Endothelial cell of umbilical vein (primary cell): ENCODE data around the gene ARHGAP18. TPM values are rescaled to one million over a fixed set of nuclear protein-coding genes. Genes with fewer than 3 reads are reported as not detected.

Experiments
- BruUV-seq: library from RNA; stranded (reverse); fragments of 400-500 nt; replicated peaks from 2 replicates; lab custom pipeline; 2021; lab: Mats Ljungman, UMichigan
- CTCF ChIA-PET: fragments of 300-600, 350-600 bp; sonication (Branson Sonifier 250); formaldehyde crosslinking; loops from one replicate; lab custom pipeline; 2021; ENCODE audit warnings: antibody characterized with exemption, inconsistent platforms; lab: Charles Lee
- POLR2A ChIA-PET: fragments of 300-600, 350-600 bp; sonication (Branson Sonifier 250); formaldehyde crosslinking; loops from one replicate; lab custom pipeline; 2021; ENCODE audit warnings: antibody characterized with exemption, inconsistent platforms; lab: Charles Lee
- DNase-seq: peaks from one replicate; pipeline ENCODE4 v3.0.0-alpha.2; 2011; ENCODE audit warnings: low read depth, low spot score
- FAIRE-seq: peaks from 2 replicates; lab custom pipeline; 2011; peaks lifted over from hg19 to GRCh38; lab: Jason Lieb, UNC
- H2AFZ ChIP-seq: 2 replicates; pipeline ENCODE4 v1.6.0; 2012; ENCODE audit warnings: low read depth, low read length, control low read depth, inconsistent platforms
- H3K27ac ChIP-seq: 2 replicates; pipeline ENCODE4 v1.5.1; 2011; ENCODE audit warnings: low read depth, mild to moderate bottlenecking, control low read depth, low read length, moderate library complexity; ENCODE audit not compliant: insufficient read depth
- H3K27me3 ChIP-seq, 2 experiments: 2 replicates each; pipeline versions ENCODE4 v1.6.0 to v1.6.1; 2011; ENCODE audit warnings: low read length in 2 of 2, mixed read lengths in 1 of 2; ENCODE audit not compliant: control insufficient read depth in 2 of 2, insufficient read depth in 2 of 2
- H3K36me3 ChIP-seq, 2 experiments: 2 replicates in 1 of 2; 3 replicates in 1 of 2; pipeline ENCODE4 v1.5.1; 2011; ENCODE audit warnings: low read length in 2 of 2, mild to moderate bottlenecking in 1 of 2, moderate library complexity in 1 of 2; ENCODE audit not compliant: control insufficient read depth in 2 of 2, insufficient read depth in 2 of 2; ENCODE audit errors: extremely low read depth in 1 of 2
- H3K4me1 ChIP-seq: 3 replicates; pipeline ENCODE4 v1.5.1; 2011; ENCODE audit warnings: mild to moderate bottlenecking, low read length; ENCODE audit not compliant: control insufficient read depth, insufficient read depth; ENCODE audit errors: extremely low read depth
- H3K4me2 ChIP-seq: 2 replicates; pipeline ENCODE4 v1.6.1; 2011; ENCODE audit warnings: low read length, control low read depth, mixed read lengths; ENCODE audit not compliant: insufficient read depth
- H3K4me3 ChIP-seq, 3 experiments: fragments of 200-600 bp in 1 of 3; sonication (generic), shearing (Covaris generic) in 1 of 3; replicated peaks in 1 of 3; 2 replicates each; pipeline ENCODE4 v1.5.1; 2011 to 2016; ENCODE audit warnings: control low read depth in 3 of 3, low read length in 3 of 3, mild to moderate bottlenecking in 2 of 3, inconsistent platforms in 1 of 3, low read depth in 1 of 3, moderate library complexity in 1 of 3; ENCODE audit not compliant: insufficient read depth in 1 of 3
- H3K79me2 ChIP-seq: 2 replicates; pipeline ENCODE4 v1.6.0; 2012; ENCODE audit warnings: low read length, inconsistent platforms; ENCODE audit not compliant: control insufficient read depth, insufficient read depth
- H3K9ac ChIP-seq: replicated peaks from 2 replicates; pipeline ENCODE3; 2011; ENCODE audit warnings: low read length, control low read depth; ENCODE audit not compliant: insufficient read depth; ENCODE audit errors: extremely low read depth
- H3K9me1 ChIP-seq: replicated peaks from 3 replicates; pipeline ENCODE4 v1.6.0; 2011; ENCODE audit warnings: mild to moderate bottlenecking, low read length; ENCODE audit not compliant: control insufficient read depth, insufficient read depth; ENCODE audit errors: extremely low read depth
- H3K9me3 ChIP-seq: replicated peaks from 2 replicates; pipeline ENCODE4 v1.5.1; 2012; ENCODE audit warnings: low read length, inconsistent platforms; ENCODE audit not compliant: control insufficient read depth, insufficient read depth
- H4K20me1 ChIP-seq: replicated peaks from 2 replicates; pipeline ENCODE3; 2011; ENCODE audit warnings: mild to moderate bottlenecking, low read length; ENCODE audit not compliant: control insufficient read depth, insufficient read depth; ENCODE audit errors: extremely low read depth
- CTCF ChIP-seq, 2 donors: IDR thresholded peaks; 1 replicate in 1 of 2; 2 replicates in 1 of 2; pipeline ENCODE4 v1.5.1; 2011; ENCODE audit warnings: low read length in 2 of 2, mild to moderate bottlenecking in 2 of 2, moderate library complexity in 2 of 2, control low read depth in 1 of 2, inconsistent platforms in 1 of 2, low read depth in 1 of 2; ENCODE audit not compliant: insufficient read depth in 1 of 2; ENCODE audit errors: extremely low read depth in 1 of 2
- EZH2 ChIP-seq: IDR thresholded peaks from 2 replicates; pipeline ENCODE4 v1.6.1; 2012; ENCODE audit warnings: borderline replicate concordance, low read depth, mild to moderate bottlenecking, moderate library complexity, low read length, inconsistent platforms; ENCODE audit not compliant: severe bottlenecking
- FOS ChIP-seq: IDR thresholded peaks from 2 replicates; pipeline ENCODE4 v1.6.1; 2011; ENCODE audit warnings: mild to moderate bottlenecking, low read length, moderate library complexity, borderline replicate concordance; ENCODE audit not compliant: insufficient read depth
- GATA2 ChIP-seq: IDR thresholded peaks from 2 replicates; pipeline ENCODE4 v1.7.0; 2011; ENCODE audit warnings: low read depth, mild to moderate bottlenecking, moderate library complexity, mixed read lengths, low read length; ENCODE audit not compliant: insufficient read length, insufficient read depth
- JUN ChIP-seq: IDR thresholded peaks from 2 replicates; pipeline ENCODE4 v1.6.1; 2011; ENCODE audit warnings: borderline replicate concordance, low read depth; ENCODE audit not compliant: insufficient read length, insufficient read depth
- MAX ChIP-seq: IDR thresholded peaks from 2 replicates; pipeline ENCODE4 v1.6.1; 2011; ENCODE audit not compliant: insufficient read depth, insufficient read length
- MYC ChIP-seq: IDR thresholded peaks from one replicate; pipeline ENCODE4 v1.6.1; 2011; ENCODE audit warnings: mild to moderate bottlenecking, low read depth, low read length
- POLR2A ChIP-seq: IDR thresholded peaks from 2 replicates; pipeline ENCODE4 v1.6.1; 2012; ENCODE audit warnings: low read depth, mild to moderate bottlenecking, control low read depth, low read length
- POLR2AphosphoS5 ChIP-seq: IDR thresholded peaks from 2 replicates; pipeline ENCODE4 v1.6.1; 2012; ENCODE audit warnings: low read depth, mild to moderate bottlenecking, control low read depth, low read length, moderate library complexity; ENCODE audit not compliant: insufficient read depth
- dilution Hi-C: fragments of 300-500 bp; cut with MboI; formaldehyde crosslinking; loops from one replicate; pipeline ENCODE4 v1.15.0; 2019; ENCODE audit warnings: low sequenced_read_pairs; ENCODE audit not compliant: extremely low pct_ligation_motif_present
- intact Hi-C: fragments of 100-400 bp; cut with micrococcal nuclease; formaldehyde crosslinking; loops from one replicate; pipeline ENCODE4 v1.10.0; 2022
- polyA plus RNA-seq, 4 experiments: library from polyadenylated mRNA; depleted of rRNA in 3 of 4; stranded (reverse) in 3 of 4; unstranded in 1 of 4; fragments of >200 nt; gene quantifications; 2 replicates each; pipeline versions ENCODE4 v1.2.1 to v1.2.3, GENCODE V29; 2011 to 2012; ENCODE audit warnings: missing spikeins in 1 of 4
- total RNA-seq: library from RNA; stranded (reverse); gene quantifications from 2 replicates; pipeline ENCODE4 v1.2.3, GENCODE V29; 2021

Gene ARHGAP18
- total and polyA plus RNA-seq, 2 donors (not counting 3 experiments of a cell fraction or from before 2014, with no cell fraction given): 13.1 to 86.1 TPM

GRCh38 chr6:129719692-129720091, 9.7 kb upstream of the ARHGAP18 start:
- Histone ChIP-seq H3K9ac (no peak overlapping the region), H3K79me2 (no peaks in the 10 kb centered on the region), H3K4me2 (no peak overlapping the region), H3K9me1 (no peaks in the 10 kb centered on the region), H4K20me1 (no peaks in the 10 kb centered on the region), H3K4me3 (no peak overlapping the region), H3K36me3 (no peaks in the 10 kb centered on the region), H3K27me3 (no peaks in the 10 kb centered on the region), H3K27ac (no peak overlapping the region), H3K4me1 (peaks cover 19% of the 10 kb centered on the region), H3K9me3 (no peaks in the 10 kb centered on the region), H2AFZ (no peak overlapping the region)
- POLR2A ChIA-PET: no interaction called here
- TF ChIP-seq MAX: no peak
- no peak for TF ChIP-seq FOS
- TF ChIP-seq GATA2: no peak
- TF ChIP-seq EZH2: no peak
- TF ChIP-seq POLR2AphosphoS5: no peak
- no peak for TF ChIP-seq MYC
- no peak for TF ChIP-seq POLR2A
- no peak for TF ChIP-seq CTCF (IDR thresholded peaks at IDR 0.05; ENCODE audit: extremely low read depth in 1 of 2, insufficient read depth in 1 of 2, low read depth in 1 of 2, low read length in 2 of 2)
- TF ChIP-seq JUN: no peak
- no TSS peak for BruUV-seq
- DNase-seq (no peak), FAIRE-seq (no peak)
- dilution Hi-C loops (no loop called here), intact Hi-C loops (no loop called here)
- CTCF ChIA-PET: interaction anchor here (1.2 to 2.2 kb wide), 2 partner anchors 11 to 22 kb away, joined by 3 to 7 read pairs; no protein-coding TSS in a partner anchor
